ENCODE data around the gene RNH1. TPM values are rescaled to one million over a fixed set of nuclear protein-coding genes. Genes with fewer than 3 reads are reported as not detected.

Gene RNH1
- total RNA-seq = 203 and 307 TPM in 2 replicates

DNA sequence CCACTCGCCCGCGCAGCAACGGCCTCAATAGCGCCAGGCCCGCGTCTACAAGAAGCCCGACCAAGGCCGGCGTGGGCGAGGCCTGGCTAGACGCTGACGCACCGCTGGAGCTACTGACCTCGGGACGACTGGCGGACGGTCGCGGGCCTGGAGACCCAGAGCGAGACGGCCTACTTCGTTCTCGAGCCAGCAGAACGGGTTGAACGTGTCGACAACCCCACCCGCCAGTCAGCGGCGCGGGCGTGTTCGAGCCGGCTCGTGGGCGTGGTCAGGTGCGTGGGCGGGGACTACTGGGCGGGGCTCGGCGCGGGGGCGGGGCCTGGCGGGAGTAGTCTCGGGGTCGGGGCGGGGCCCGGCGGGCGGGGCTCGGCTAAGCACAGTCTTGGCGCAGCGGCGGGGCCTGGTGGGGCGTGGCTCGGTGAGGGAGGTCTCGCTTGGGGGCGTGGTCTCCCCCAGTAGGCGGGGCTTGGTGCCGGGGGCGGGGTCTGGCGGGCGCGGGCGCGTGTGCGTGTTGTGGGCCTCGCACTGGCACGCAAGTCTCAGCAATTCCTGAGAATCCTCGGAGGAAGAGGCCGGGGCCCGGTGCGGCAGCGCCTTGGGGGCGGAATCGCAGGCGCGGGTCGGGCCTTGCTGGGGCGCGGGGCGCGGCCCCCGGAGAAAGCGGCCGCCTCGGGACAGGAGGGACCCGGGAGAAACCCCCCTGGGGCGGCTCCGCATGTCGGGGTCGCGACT, at the start of gene RNH1:
Gene RNH1 (minus strand): TSS at position 248 of the 732 bp plus-strand sequence. CDS start 5,080 bp downstream, outside the sequence.

DNA sequence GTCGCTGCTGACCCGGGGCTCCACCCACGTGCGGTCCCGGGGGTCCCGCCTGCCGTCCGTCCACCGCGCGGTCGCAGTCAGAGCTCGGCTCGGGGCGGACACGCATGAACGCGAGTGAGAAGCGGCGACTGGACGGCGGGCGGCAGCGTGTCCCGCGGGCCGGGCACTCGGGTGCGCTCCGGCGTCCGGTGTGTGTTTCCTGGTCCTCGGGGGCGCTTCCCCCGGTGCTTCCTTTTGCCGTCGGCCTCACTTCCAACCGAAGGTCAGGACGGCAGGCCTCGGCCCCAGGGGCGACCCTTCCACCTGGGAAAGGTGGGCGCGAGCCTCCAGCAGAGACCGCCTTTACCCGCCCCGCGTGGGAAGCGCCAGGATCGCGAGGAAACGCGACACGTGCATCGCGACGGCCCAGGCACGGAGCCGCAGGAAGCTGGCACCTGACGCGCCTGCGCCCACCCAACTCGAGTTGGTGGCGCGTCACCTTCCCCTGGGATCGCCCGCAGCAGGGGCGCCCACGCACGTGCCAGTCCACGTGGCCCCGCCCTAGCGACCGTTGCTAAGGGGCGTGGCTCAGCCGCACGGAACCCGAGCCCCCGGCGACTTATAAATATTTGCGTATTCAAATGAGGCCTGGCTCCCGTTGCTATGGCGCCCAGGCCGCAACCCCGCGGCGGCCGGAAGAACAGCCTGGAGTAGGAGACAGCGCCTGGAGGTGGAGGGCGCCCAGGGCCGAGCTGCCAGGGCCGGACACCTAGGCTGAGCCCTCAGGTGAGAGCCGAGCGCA, 30.0 kb upstream of the RNH1 start, which contains the start of gene LRRC56:
Gene LRRC56 (plus strand): TSS at position 687 of the 781 bp plus-strand sequence. CDS start 3,158 bp downstream, outside the sequence.

DNA sequence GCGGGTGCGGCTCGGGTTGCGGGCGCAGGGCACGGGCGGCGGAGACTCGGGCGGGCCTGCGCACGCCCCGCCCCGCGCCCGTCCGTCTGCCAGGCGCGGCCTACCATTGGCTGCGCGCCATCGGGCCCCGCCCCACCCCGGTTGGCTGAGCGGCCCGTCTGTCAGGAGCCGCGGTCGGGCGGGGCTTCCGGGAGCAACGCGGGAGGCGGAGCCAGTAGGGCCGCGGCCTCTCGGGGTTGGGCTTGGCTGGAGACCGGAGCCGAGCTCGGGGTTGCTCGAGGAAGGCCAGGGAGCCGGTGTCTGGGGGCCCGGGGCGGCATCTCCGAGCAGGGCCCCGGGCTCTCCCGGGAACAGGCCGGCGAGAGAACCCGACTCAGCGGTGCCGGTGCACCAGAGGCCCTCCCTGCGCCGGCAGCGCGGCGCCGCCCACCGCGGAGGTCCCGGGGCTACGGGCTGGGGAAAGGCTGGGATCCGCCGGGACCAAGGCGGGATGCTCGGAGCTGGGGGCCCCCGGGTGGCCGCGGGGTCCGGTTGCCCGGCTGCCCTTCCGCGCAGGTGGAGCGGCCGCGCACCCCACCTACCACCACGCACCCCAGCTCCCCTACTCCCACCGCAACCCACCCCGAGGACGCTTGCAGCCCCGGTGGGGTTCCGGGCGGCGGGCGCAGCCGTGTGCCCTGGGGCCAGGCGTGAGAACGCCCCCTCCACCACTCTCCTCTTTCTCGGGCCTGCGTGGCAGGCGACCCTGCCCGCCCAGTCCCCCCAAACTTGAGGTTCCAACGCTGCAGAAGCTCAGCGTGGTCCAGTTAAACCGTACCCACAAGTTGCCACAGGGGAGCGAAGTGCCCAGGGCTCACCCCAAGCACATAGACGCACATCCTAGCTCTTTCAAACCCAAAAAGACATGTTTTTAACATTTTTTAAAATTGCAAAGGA, 28.7 kb upstream of the RNH1 start, which contains the start of gene HRAS:
Gene HRAS (minus strand): TSS at position 58 of the 936 bp plus-strand sequence.

DNA sequence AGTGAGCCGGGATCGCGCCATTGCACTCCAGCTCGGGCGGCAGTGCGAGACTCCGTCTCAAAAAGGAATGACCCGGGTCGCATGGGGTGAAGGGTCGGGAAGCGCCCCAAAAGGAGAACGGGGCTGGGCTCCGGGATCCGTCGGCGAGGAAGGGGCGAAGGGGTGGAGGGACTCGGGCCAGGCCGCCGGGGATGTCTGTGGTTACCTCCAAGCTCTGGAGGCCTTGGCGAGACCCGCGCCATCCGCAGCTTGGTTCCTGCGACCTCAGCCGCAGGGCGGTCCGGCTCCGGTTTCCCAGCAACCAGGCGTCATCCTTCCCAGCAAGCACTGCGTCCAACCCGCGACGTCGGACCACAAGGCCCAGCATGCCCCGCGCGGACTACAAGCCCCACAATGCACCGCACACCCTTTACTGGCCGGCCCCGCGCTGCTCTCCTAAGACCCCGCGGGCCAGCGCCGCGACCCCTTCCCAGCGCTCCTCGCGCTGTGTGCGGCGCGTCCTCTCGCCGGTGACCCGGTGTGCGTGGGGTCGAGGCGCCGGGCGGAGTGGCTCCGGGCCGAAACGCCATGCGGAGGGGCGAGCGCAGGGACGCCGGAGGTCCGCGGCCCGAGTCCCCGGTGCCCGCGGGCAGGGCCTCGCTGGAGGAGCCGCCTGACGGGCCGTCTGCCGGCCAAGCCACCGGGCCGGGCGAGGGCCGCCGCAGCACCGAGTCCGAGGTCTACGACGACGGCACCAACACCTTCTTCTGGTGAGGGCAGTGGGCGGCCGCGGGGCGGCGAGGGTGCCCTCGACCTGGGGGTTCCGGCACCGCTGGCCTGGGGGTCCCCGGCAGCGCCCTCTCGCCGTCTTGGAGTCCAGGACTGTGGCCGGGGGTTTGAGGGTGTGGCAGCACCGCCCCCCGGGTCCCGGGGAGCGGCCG, 56.9 kb downstream of the RNH1 start, which contains the start of gene PTDSS2:
Gene PTDSS2 (plus strand): TSS at position 391 of the 920 bp plus-strand sequence. CDS start 177 bp downstream, at position 568.

Other genes with a start within 250 kb of the RNH1 start
- gene NLRP6, start 228.8 kb downstream of the RNH1 start, total RNA-seq = not detected in 2 replicates
- gene PGGHG, start 218.1 kb downstream of the RNH1 start, total RNA-seq = 7.7 and 18.4 TPM in 2 replicates
- not detected in 2 replicates for gene IFITM5, start 207.7 kb downstream of the RNH1 start, total RNA-seq
- 29.3 and 48.9 TPM in 2 replicates for gene IFITM2, start 199.4 kb downstream of the RNH1 start, total RNA-seq
- 2.1 and 8.3 TPM in 2 replicates for gene IFITM1, start 193.2 kb downstream of the RNH1 start, total RNA-seq
- 30.3 and 64.5 TPM in 2 replicates for gene IFITM3, start 186.4 kb downstream of the RNH1 start, total RNA-seq
- 2.5 and 4.6 TPM in 2 replicates for gene B4GALNT4, start 137.7 kb downstream of the RNH1 start, total RNA-seq
- gene PKP3, start 113.0 kb downstream of the RNH1 start, total RNA-seq = 0.09 and 1.3 TPM in 2 replicates
- gene SIGIRR, start 92.2 kb downstream of the RNH1 start, total RNA-seq = 28.6 and 35.5 TPM in 2 replicates
- gene ANO9, start 65.2 kb downstream of the RNH1 start, total RNA-seq = 0.09 TPM in 2 replicates
- gene PTDSS2, start 57.0 kb downstream of the RNH1 start, total RNA-seq = 33.9 and 34.7 TPM in 2 replicates
- gene HRAS, start 28.3 kb upstream of the RNH1 start, total RNA-seq = 77.6 and 97.3 TPM in 2 replicates
- 0.27 and 0.47 TPM in 2 replicates for gene LRRC56, start 30.3 kb upstream of the RNH1 start, total RNA-seq
- gene LMNTD2, start 53.5 kb upstream of the RNH1 start, total RNA-seq = 0.36 and 1.1 TPM in 2 replicates
- gene RASSF7, start 53.7 kb upstream of the RNH1 start, total RNA-seq = 10.4 and 14.9 TPM in 2 replicates
- 25.6 and 33.3 TPM in 2 replicates for gene PHRF1, start 69.2 kb upstream of the RNH1 start, total RNA-seq
- gene IRF7, start 108.7 kb upstream of the RNH1 start, total RNA-seq = 10.4 and 11.3 TPM in 2 replicates
- not detected in 2 replicates for gene CDHR5, start 117.7 kb upstream of the RNH1 start, total RNA-seq
- gene SCT, start 119.9 kb upstream of the RNH1 start, total RNA-seq = not detected in 2 replicates
- gene DRD4, start 130.0 kb upstream of the RNH1 start, total RNA-seq = not detected in 2 replicates
- gene DEAF1, start 188.0 kb upstream of the RNH1 start, total RNA-seq = 39.4 and 44.8 TPM in 2 replicates
- 5.5 and 6.2 TPM in 2 replicates for gene TMEM80, start 188.6 kb upstream of the RNH1 start, total RNA-seq
- 2.7 and 3.9 TPM in 2 replicates for gene EPS8L2, start 199.0 kb upstream of the RNH1 start, total RNA-seq
- 207 and 250 TPM in 2 replicates for gene TALDO1, start 240.2 kb upstream of the RNH1 start, total RNA-seq